OCI-LY7 (cell line): Measurements from ENCODE around the gene RAB24.

ENCODE experiments used
- EZH2phosphoT487 ChIP-seq: fragments of 200-600 bp; sonication (generic); IDR thresholded peaks from 2 replicates; pipeline ENCODE4 v1.6.1; 2018; ENCODE audit warnings: low read depth, borderline replicate concordance, mild to moderate bottlenecking, mixed run types, antibody characterized with exemption, low read length, moderate library complexity, mixed read lengths
- TF ChIP-seq, protein P1 (sequence below): fragments of 200-600 bp; sonication (generic); conservative IDR thresholded peaks from 2 replicates; pipeline ENCODE4 v1.5.1; 2014; ENCODE audit warnings: mild to moderate bottlenecking, antibody characterized with exemption, low read length, moderate library complexity, mixed read lengths

DNA sequence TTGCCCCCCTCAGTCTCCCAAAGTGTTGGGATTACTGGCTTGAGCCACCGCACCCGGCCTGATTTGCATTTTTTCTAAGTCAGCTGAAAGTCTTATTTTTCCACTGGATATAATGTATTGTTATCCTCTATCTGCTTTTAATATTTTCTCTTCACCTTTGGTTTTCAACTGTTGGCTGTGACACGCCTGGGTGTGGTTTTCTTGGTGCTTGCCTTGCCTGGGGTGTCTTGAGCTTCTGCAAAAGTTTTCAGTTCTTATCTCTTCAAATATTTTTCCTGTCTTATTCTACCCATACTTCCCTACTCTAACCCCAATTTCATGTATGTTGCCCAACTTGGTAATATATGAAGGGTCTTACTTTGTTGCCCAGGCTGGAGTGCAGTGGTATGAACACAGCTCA is 12.5 kb upstream of the RAB24 start:
- TF ChIP-seq, protein P1, sequence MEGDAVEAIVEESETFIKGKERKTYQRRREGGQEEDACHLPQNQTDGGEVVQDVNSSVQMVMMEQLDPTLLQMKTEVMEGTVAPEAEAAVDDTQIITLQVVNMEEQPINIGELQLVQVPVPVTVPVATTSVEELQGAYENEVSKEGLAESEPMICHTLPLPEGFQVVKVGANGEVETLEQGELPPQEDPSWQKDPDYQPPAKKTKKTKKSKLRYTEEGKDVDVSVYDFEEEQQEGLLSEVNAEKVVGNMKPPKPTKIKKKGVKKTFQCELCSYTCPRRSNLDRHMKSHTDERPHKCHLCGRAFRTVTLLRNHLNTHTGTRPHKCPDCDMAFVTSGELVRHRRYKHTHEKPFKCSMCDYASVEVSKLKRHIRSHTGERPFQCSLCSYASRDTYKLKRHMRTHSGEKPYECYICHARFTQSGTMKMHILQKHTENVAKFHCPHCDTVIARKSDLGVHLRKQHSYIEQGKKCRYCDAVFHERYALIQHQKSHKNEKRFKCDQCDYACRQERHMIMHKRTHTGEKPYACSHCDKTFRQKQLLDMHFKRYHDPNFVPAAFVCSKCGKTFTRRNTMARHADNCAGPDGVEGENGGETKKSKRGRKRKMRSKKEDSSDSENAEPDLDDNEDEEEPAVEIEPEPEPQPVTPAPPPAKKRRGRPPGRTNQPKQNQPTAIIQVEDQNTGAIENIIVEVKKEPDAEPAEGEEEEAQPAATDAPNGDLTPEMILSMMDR = no peak
- TF ChIP-seq EZH2phosphoT487 = no peak
